HepG2 (cell line): Measurements from ENCODE around the gene IKZF5. TPM values are rescaled to one million over a fixed set of nuclear protein-coding genes. Genes with fewer than 3 reads are reported as not detected.

Experiments used
- ADNP ChIP-seq: sonication (generic); formaldehyde crosslinking; IDR thresholded peaks from 2 replicates; pipeline ENCODE4 v1.4.0; 2020; ENCODE audit warnings: missing genetic modification reagents
- CEBPB ChIP-seq: IDR thresholded peaks from 2 replicates; pipeline ENCODE4 v1.6.1; 2011; ENCODE audit warnings: low read depth, low read length, improper control_type of control experiment, borderline replicate concordance
- DMAP1 ChIP-seq: IDR thresholded peaks from 2 replicates; pipeline ENCODE4 v1.6.1; 2016
- HBP1 ChIP-seq: IDR thresholded peaks from 2 replicates; pipeline ENCODE4 v1.6.1; 2016; ENCODE audit warnings: low read depth, control low read depth
- HIC2 ChIP-seq: sonication (generic); formaldehyde crosslinking; IDR thresholded peaks from 2 replicates; pipeline ENCODE4 v1.9.0; 2022; ENCODE audit warnings: low read depth, missing genetic modification reagents
- HMGXB3 ChIP-seq: sonication (generic); formaldehyde crosslinking; IDR thresholded peaks from 2 replicates; pipeline ENCODE4 v1.4.0; 2020; ENCODE audit warnings: missing genetic modification reagents, borderline replicate concordance
- KLF12 ChIP-seq: sonication (generic); formaldehyde crosslinking; IDR thresholded peaks from 2 replicates; pipeline ENCODE4 v1.4.0; 2020; ENCODE audit warnings: missing genetic modification reagents, borderline replicate concordance
- MAF1 ChIP-seq: sonication (generic); formaldehyde crosslinking; IDR thresholded peaks from 2 replicates; pipeline ENCODE4 v1.5.0; 2020; ENCODE audit warnings: missing genetic modification reagents, borderline replicate concordance
- POGZ ChIP-seq: sonication (generic); formaldehyde crosslinking; IDR thresholded peaks from 2 replicates; pipeline ENCODE4 v1.4.0; 2020; ENCODE audit warnings: mild to moderate bottlenecking, missing genetic modification reagents
- RBFOX2 ChIP-seq: fragments of 200-400 bp; formaldehyde crosslinking; IDR thresholded peaks from 2 replicates; pipeline ENCODE4 v1.6.1; 2017; ENCODE audit warnings: low read depth, mild to moderate bottlenecking, low read length
- RFX3 ChIP-seq: IDR thresholded peaks from 2 replicates; pipeline ENCODE4 v1.6.1; 2016; ENCODE audit warnings: missing biosample characterization, missing genetic modification reagents
- ZHX1 ChIP-seq: sonication (generic); formaldehyde crosslinking; IDR thresholded peaks from 2 replicates; pipeline ENCODE4 v1.8.1; 2022; ENCODE audit warnings: low read depth, mild to moderate bottlenecking, missing genetic modification reagents
- ZNF180 ChIP-seq: sonication (generic); formaldehyde crosslinking; IDR thresholded peaks from 2 replicates; pipeline ENCODE4 v1.4.0; 2020; ENCODE audit warnings: low read depth, missing genetic modification reagents, borderline replicate concordance
- ZNF225 ChIP-seq: sonication (generic); formaldehyde crosslinking; IDR thresholded peaks from 2 replicates; pipeline ENCODE4 v1.4.0; 2020; ENCODE audit warnings: mild to moderate bottlenecking, missing genetic modification reagents
- ZNF451 ChIP-seq: sonication (generic); formaldehyde crosslinking; IDR thresholded peaks from 2 replicates; pipeline ENCODE4 v1.5.0; 2020; ENCODE audit warnings: mild to moderate bottlenecking, missing genetic modification reagents
- ZNF614 ChIP-seq: IDR thresholded peaks from 2 replicates; pipeline ENCODE4 v1.6.1; 2018; ENCODE audit warnings: missing biosample characterization, missing genetic modification reagents, inconsistent platforms, borderline replicate concordance
- ZNF747 ChIP-seq: sonication (generic); formaldehyde crosslinking; IDR thresholded peaks from 2 replicates; pipeline ENCODE4 v1.8.1; 2023; ENCODE audit warnings: missing genetic modification reagents, mild to moderate bottlenecking, borderline replicate concordance
- ZNF780A ChIP-seq: sonication (generic); formaldehyde crosslinking; IDR thresholded peaks from 2 replicates; pipeline ENCODE4 v1.8.0; 2022; ENCODE audit warnings: mild to moderate bottlenecking, missing genetic modification reagents, moderate library complexity
- ZNF878 ChIP-seq: sonication (generic); formaldehyde crosslinking; IDR thresholded peaks from 2 replicates; pipeline ENCODE4 v1.8.1; 2023; ENCODE audit warnings: mild to moderate bottlenecking, missing genetic modification reagents, moderate library complexity
- ZSCAN22 ChIP-seq: sonication (generic); formaldehyde crosslinking; IDR thresholded peaks from 2 replicates; pipeline ENCODE4 v1.4.0; 2020; ENCODE audit warnings: mild to moderate bottlenecking, missing genetic modification reagents
- polyA plus RNA-seq, 8 experiments: library from polyadenylated mRNA; depleted of rRNA in 3 of 8; stranded (reverse) in 7 of 8; unstranded in 1 of 8; fragments of >200 nt; fragmentation: Illumina TruSeq in 4 of 8; extraction: Trizol in 4 of 8; gene quantifications; 2 replicates each; pipeline versions ENCODE4 v1.2.1 to v1.2.3, GENCODE V29; 2011 to 2016; ENCODE audit warnings: low read depth in 4 of 8, missing spikeins in 1 of 8, mixed read lengths in 1 of 8; ENCODE audit not compliant: insufficient read depth in 1 of 8
- total RNA-seq, 5 experiments: library from RNA; depleted of rRNA; stranded (reverse); fragments of >200 nt; fragmentation: Illumina TruSeq; extraction: Trizol; gene quantifications; 2 replicates each; pipeline ENCODE4 v1.2.3, GENCODE V29; 2016; ENCODE audit warnings: low read depth in 1 of 5

IKZF5 gene
- total and polyA plus RNA-seq, 2 of the 13 experiments (the other 11 are each of a cell fraction or from before 2014, with no cell fraction given) = 3.7 to 12.0 TPM

GRCh38 chr10:123009105-123009820 lies 668 bp upstream of the IKZF5 start (continued):
- TF ChIP-seq HIC2 (CRISPR knock-in tag) (no peak), MAF1 (CRISPR knock-in tag) (peak; percentile 75; the same call in 1 of the 2 replicates), ZNF747 (no peak), ZNF780A (no peak), ZNF878 (CRISPR knock-in tag) (no peak), CEBPB (no peak), ADNP (no peak), KLF12 (CRISPR knock-in tag) (0 out of 2 replicates have a peak, but pooled peaks have one; percentile 37), HMGXB3 (CRISPR knock-in tag) (no peak), ZNF451 (CRISPR knock-in tag) (no peak), ZHX1 (no peak), DMAP1 (CRISPR knock-in tag) (no peak), ZSCAN22 (CRISPR knock-in tag) (no peak), ZNF225 (CRISPR knock-in tag) (no peak), ZNF180 (CRISPR knock-in tag) (0 out of 2 replicates have a peak, but pooled peaks have one; percentile 30), POGZ (no peak), RBFOX2 (no peak), ZNF614 (CRISPR knock-in tag) (no peak), HBP1 (CRISPR knock-in tag) (no peak), RFX3 (CRISPR knock-in tag) (no peak)
